NCI-H2081 treated with DMSO at 0.1 percent for 48 hours (cell line): ENCODE results near the gene PLSCR1.
"Not testable (repeated sequence)": the region's sequence is repeated elsewhere in the genome, so short reads cannot be mapped to it uniquely, and the experiment has no call there.

Source experiments
- DNase-seq: peaks from one replicate; lab custom pipeline; 2025; lab: John Stamatoyannopoulos, UW

PLSCR1 gene

GRCh38 chr3:146513386-146514051 is 30.9 kb downstream of the PLSCR1 start:
- no peak for DNase-seq

- no peak for DNase-seq
Observed at GRCh38 chr3:146511402-146512134, 32.8 kb downstream of the PLSCR1 start.

GRCh38 chr3:146507331-146508120 is 36.9 kb downstream of the PLSCR1 start:
- no peak for DNase-seq

GRCh38 chr3:146505516-146505915 is 38.9 kb downstream of the PLSCR1 start:
- no peak for DNase-seq

- no peak for DNase-seq
Observed at GRCh38 chr3:146504498-146505197, 39.8 kb downstream of the PLSCR1 start.

GRCh38 chr3:146503461-146504202 is 40.8 kb downstream of the PLSCR1 start:
- no peak for DNase-seq

GRCh38 chr3:146502887-146503460 is 41.4 kb downstream of the PLSCR1 start:
- no peak for DNase-seq

- no peak for DNase-seq
Observed at GRCh38 chr3:146501752-146502151, 42.7 kb downstream of the PLSCR1 start.

- DNase-seq = no peak
Observed at GRCh38 chr3:146499701-146500100, 44.7 kb downstream of the PLSCR1 start.

GRCh38 chr3:146498002-146498736 is 46.2 kb downstream of the PLSCR1 start:
- no peak for DNase-seq

- not testable (repeated sequence) for DNase-seq
Observed at GRCh38 chr3:146497145-146497843, 47.1 kb downstream of the PLSCR1 start.

- no peak for DNase-seq
Observed at GRCh38 chr3:146496726-146497125, 47.7 kb downstream of the PLSCR1 start.

- DNase-seq = no peak
Observed at GRCh38 chr3:146496251-146496650, 48.2 kb downstream of the PLSCR1 start.

- no peak for DNase-seq
Observed at GRCh38 chr3:146493761-146494160, 50.6 kb downstream of the PLSCR1 start.

GRCh38 chr3:146493221-146493620 is 51.2 kb downstream of the PLSCR1 start:
- DNase-seq = no peak

GRCh38 chr3:146491303-146491702 is 53.1 kb downstream of the PLSCR1 start:
- DNase-seq = no peak

GRCh38 chr3:146485297-146485696 is 59.1 kb downstream of the PLSCR1 start:
- no peak for DNase-seq

- no peak for DNase-seq
Observed at GRCh38 chr3:146476094-146476740, 68.2 kb downstream of the PLSCR1 start.

GRCh38 chr3:146474976-146475375 is 69.4 kb downstream of the PLSCR1 start:
- not testable (repeated sequence) for DNase-seq
